GM21723 (cell line): ENCODE measurements around the gene INPP5F.

Experiments
- ATAC-seq: cut with Tn5 transposase; IDR thresholded peaks from one replicate; pipeline ENCODE4 v1.9.1; 2021; ENCODE audit warnings: mild to moderate bottlenecking, moderate library complexity; ENCODE audit not compliant: unreplicated experiment

The INPP5F gene

DNA sequence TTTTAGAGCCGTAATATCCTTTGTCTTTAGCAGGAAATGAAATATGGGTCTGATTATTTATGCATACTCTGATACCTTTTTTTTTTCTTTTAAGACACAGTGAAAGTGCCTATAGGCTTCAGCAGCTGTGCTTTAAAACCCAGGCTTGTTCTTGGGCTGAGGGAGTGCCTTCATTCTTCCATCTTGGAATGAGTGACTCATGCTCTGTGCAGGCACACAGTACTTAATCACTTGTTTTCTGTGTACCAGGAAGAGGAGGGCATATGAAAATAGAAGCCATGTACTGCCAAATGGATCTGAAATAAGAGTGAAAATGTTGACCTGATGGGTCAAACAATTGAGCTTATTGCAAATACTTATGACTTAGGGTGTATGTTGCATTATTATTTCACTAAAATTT, 12.0 kb downstream of the INPP5F start:
- ATAC-seq = no peak

GRCh38 chr10:119738962-119739361, 13.1 kb downstream of the INPP5F start:
- ATAC-seq = no peak

- ATAC-seq = no peak
These were observed 14.2 kb downstream of the INPP5F start for GRCh38 chr10:119740096-119740495.

GRCh38 chr10:119742947-119743648, 17.2 kb downstream of the INPP5F start:
- no peak for ATAC-seq

GRCh38 chr10:119747940-119748339, 22.1 kb downstream of the INPP5F start:
- no peak for ATAC-seq

GRCh38 chr10:119748871-119749270, 23.0 kb downstream of the INPP5F start:
- ATAC-seq = no peak

DNA sequence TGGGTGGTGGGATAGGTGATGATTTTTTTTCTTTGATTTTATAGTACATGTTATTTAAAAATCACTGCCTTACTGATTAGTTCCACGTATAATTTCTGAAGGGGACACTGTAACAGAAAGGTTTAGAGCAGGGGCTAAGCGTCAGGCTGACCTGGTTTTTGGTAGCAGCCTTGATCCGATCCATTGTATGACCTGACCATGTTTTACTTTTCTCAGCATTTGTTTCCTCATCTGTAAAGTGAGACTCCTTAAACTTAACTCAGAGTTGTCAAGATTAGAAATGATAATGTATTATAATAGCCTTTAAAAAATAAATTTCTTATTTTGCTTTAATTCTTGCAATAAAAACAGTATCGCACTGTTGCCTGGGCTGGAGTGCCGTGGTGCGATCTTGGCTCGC, 23.6 kb downstream of the INPP5F start:
- ATAC-seq = no peak

- ATAC-seq = peak; percentile 90
These were observed 24.8 kb downstream of the INPP5F start for GRCh38 chr10:119750391-119751230.

- no peak for ATAC-seq
These were observed 27.5 kb downstream of the INPP5F start for GRCh38 chr10:119753309-119753708.

- no peak for ATAC-seq
These were observed 28.2 kb downstream of the INPP5F start for GRCh38 chr10:119754085-119754484.

- ATAC-seq = no peak
These were observed 29.1 kb downstream of the INPP5F start for GRCh38 chr10:119754936-119755335.

DNA sequence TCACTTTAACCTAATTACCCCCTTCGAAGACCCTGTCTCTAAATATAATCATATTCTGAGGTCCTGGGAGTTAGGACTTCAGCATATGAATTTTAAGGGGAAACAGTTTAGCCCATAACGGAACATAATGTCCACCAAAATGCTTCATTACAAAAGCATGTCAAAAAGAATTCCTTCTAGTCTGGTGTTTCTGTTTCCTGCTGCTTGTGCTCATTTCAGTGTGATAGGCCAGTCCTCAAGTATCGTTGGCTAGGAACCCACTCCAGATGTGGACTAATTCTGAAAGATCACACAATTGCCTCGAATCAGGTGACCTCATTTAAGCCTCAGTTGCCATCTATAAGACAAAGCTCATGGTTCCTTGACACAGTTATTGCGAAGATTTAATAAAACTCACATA, 29.6 kb downstream of the INPP5F start:
- ATAC-seq = no peak

- ATAC-seq = no peak
These were observed 32.8 kb downstream of the INPP5F start for GRCh38 chr10:119758448-119759195.

- ATAC-seq = no peak
These were observed 34.0 kb downstream of the INPP5F start for GRCh38 chr10:119759832-119760231.

DNA sequence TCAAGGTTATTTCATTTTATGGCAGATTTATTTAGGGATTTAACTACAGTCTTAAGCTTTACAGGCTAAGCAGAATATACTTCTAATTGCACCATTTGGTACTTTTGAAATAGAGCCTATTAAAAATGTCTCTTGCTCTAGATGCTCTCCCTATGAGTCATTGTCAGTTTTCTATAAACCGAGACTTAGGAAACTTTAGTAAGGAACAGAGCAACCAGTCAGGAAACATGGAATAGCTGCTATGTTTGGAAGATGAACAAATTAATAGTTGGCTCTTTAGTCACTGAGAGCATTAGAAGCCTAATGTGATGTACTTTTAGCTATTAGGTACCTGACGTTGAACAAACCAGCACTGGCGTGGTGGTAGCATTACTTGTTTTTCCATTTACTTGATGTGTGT, 35.3 kb downstream of the INPP5F start:
- ATAC-seq = no peak

GRCh38 chr10:119762035-119762434, 36.2 kb downstream of the INPP5F start:
- no peak for ATAC-seq

DNA sequence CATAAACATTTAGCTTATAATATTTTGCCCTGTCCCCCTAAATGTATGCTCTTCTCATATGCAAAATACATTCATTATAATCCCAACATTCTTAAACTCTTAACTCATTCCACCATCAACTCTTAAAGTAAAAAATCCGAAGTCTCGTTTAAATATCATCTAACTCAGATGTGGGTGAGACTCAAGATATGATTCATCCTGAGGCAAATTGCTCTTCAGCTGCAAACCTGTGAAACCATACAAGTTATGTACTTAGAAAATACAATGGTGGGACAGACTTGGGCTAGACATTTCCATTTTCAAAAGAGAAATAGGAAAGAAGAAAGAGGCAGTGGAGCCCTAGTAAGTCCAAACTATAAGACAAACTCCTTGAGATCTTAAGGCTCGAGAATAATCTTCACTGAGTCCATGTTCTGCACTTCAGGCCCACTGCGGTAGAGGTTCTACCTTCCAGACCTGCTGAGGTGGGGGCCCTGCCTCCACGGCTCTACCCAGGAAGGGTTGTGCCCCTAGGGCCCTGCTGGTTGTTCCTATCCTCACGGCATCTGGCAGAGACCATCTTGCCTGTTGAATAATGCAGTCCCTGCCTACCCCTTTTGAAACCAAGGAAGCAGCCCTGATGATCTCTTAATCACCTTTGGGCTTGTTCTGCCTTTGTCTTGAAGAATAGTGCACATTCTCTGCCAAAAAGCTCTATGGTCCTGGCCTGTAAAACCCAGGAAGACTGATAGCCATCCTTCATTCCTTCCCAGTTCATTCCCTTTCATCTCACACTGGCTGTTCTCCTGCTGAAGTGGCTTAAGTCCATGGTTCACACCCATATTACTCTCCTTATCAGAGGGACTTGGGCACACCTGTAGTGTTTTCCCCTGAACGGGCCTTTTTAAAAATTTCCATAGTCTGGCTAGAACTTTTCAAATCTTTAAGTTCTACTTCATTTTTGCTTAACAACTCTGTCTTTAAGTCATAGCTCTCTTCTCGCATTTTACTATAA, 37.3 kb downstream of the INPP5F start:
- no peak for ATAC-seq

DNA sequence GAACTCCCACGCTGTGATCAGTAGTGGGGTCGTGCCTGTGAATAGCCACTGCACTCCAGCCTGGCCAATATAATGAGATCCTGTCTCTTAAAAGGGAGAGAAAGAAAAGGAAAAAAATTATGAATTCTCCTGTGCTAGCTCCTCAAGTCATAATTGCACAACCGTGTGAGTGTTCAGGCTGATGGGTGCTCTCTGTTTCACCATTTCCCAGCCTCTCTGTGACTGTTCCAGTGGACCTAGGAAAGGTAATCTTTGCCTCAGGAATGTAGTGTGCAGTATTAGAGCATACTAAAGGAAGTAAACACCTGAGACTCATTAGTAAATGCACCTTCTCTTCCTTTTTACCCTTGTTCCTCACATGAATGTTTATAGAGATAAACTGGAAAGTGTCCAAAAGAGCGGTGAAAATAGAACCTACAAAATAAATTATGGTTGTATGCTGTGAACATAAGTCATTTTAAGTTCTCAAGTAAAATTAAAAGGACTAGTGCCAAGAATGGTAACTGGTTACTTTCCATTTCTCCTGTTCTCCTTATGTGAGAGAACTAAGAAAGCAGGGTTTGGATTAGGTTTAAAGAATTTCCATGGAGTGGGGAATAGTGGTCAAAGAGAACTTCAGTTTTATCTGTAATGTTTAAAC, 42.7 kb downstream of the INPP5F start:
- no peak for ATAC-seq

- no peak for ATAC-seq
These were observed 44.0 kb downstream of the INPP5F start for GRCh38 chr10:119769886-119770285.

DNA sequence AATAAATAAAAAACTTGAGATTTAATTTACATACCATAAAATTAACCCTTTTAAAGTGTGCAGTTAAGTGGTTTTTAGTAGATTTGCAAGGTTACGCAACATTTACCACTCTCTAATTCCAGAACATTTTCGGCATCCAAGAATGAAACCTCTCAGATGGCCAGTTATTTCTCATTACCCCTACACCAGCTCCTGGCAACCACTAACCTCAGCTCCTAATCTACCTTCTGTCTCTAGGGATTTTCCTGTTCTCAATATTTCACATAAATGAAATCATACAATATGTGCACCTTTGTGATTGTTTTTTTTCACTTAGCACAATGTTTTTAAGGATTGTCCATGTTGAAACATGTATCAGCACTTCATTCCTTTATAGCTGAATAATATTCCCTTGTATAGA, 45.1 kb downstream of the INPP5F start:
- ATAC-seq = no peak
